GM23248 (cell line): ENCODE measurements around the gene TMEM203.

ENCODE experiments used
- EZH2 ChIP-seq: fragments of 200-600 bp; sonication (generic); IDR thresholded peaks from 2 replicates; pipeline ENCODE4 v1.6.1; 2018; ENCODE audit warnings: antibody characterized with exemption, mild to moderate bottlenecking; ENCODE audit not compliant: insufficient read depth, poor library complexity, severe bottlenecking
- EZH2phosphoT487 ChIP-seq: fragments of 200-600 bp; sonication (generic); IDR thresholded peaks from 2 replicates; pipeline ENCODE4 v1.6.1; 2018; ENCODE audit warnings: antibody characterized with exemption, moderate library complexity, mild to moderate bottlenecking, low read depth; ENCODE audit not compliant: insufficient read depth

DNA sequence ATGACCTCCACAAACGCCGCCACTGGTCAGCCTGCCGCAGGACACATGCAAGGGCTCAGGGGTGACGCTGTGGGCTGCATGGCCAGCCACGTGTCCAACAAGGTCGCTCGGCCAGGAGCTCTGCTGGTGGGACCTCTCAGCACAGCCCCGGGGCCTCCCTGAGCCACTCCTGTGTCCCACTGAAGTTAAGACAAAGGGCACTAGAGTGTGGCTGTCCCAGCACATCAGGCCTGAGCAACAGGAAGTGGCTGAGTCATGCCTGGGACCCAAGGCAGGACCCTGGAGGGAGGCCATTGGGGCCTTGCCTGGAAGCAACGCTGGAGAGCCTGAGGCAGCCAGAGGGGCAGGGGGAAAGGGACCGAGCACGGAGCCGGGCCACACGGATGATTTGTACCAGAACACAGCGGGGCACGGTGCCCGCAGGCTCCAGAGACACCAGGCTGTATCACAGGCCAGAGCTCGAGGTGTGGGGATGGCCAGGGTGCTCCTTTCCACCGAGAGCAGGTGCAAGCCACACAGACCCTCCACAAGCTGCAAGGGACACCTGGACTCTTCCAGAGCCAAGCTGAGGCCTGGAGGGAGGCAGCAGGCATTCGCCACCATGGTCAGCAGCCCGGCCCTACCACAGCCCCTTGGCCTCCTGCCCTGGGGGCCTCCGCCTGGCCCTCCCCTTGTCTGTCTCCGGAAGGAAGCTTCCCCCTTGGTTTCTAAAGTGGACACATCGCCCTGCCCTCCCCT lies 27.1 kb downstream of the TMEM203 start:
- TF ChIP-seq EZH2phosphoT487 (no peak), EZH2 (no peak)
